GM13976 (cell line): Measurements from ENCODE around the gene MYO9A.
"Not testable (repeated sequence)": the region's sequence is repeated elsewhere in the genome, so short reads cannot be mapped to it uniquely, and the experiment has no call there.

ENCODE experiments used
- DNase-seq: peaks from one replicate; pipeline ENCODE4 v3.0.0; 2012; ENCODE audit warnings: low spot score
- in situ Hi-C: fragments of 300-500 bp; cut with MboI; formaldehyde crosslinking; loops from one replicate; pipeline ENCODE4 v1.12.0; 2022; ENCODE audit warnings: low sequenced_read_pairs, mixed read lengths, inconsistent platforms; ENCODE audit not compliant: unreplicated experiment
- TF ChIP-seq, protein P1 (sequence below): IDR thresholded peaks from 2 replicates; pipeline ENCODE4 v1.5.1; 2012; ENCODE audit warnings: borderline replicate concordance, mild to moderate bottlenecking; ENCODE audit not compliant: insufficient read depth; ENCODE audit errors: extremely low read depth, missing control alignments, control extremely low read depth

MYO9A gene

DNA sequence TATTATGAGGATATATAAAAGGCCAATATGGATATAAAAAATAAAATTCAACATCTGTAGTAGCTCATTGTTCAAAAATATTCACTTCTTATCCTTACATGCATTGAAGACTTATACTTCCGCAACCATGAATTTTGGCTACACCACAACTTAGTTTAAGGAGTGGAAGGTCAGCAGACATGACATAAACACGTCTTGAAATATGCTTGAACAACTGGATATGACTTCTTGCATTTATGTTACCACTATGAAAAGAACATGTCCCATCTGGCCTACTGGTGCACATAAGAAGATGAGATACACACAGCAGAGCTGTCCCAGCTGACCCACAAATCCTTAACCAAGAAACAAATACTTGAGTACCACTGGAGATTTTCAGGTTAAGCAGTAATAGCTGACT is 52.1 kb downstream of the MYO9A start:
- TF ChIP-seq, protein P1, sequence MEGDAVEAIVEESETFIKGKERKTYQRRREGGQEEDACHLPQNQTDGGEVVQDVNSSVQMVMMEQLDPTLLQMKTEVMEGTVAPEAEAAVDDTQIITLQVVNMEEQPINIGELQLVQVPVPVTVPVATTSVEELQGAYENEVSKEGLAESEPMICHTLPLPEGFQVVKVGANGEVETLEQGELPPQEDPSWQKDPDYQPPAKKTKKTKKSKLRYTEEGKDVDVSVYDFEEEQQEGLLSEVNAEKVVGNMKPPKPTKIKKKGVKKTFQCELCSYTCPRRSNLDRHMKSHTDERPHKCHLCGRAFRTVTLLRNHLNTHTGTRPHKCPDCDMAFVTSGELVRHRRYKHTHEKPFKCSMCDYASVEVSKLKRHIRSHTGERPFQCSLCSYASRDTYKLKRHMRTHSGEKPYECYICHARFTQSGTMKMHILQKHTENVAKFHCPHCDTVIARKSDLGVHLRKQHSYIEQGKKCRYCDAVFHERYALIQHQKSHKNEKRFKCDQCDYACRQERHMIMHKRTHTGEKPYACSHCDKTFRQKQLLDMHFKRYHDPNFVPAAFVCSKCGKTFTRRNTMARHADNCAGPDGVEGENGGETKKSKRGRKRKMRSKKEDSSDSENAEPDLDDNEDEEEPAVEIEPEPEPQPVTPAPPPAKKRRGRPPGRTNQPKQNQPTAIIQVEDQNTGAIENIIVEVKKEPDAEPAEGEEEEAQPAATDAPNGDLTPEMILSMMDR = no peak
- DNase-seq = no peak
- in situ Hi-C loops = no loop called here

DNA sequence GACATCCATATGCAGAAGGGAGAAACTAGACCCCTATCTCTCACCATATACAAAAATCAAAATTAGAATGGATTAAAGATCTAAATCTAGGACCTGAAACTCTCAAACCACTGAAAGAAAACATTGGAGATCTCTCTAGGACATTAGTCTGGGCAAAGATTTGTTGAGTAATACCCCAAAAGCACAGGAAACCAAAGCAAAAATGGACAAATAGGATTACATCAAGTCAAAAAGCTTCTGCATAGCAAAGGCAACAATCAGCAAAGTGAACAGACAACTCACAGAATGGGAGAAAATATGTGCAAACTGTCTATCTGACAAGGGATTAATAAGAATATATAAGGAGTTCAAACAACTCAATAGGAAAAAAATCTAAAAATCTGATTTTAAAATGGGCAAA is 54.8 kb downstream of the MYO9A start:
- in situ Hi-C loops = no loop called here
- TF ChIP-seq, protein P1 = no peak
- no peak for DNase-seq

DNA sequence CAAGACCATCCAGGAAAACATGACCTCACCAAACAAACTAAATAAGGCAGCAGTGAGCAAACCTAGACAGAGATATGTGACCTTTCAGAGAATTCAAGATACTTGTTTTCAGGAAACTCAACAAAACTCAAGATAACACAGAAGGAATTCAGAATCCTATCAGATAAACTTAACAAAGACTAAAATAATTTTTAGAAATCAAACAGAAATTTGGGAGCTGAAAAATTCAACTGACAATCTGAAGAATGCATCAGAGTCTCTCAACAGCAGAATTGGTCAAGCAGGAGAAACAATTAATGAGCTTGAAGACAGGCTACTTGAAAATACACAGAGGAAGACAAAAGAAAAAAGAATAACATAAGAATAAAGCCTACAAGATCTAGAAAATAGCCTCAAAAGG is 55.6 kb downstream of the MYO9A start:
- in situ Hi-C loops = no loop called here
- no peak for DNase-seq
- TF ChIP-seq, protein P1 = no peak

DNA sequence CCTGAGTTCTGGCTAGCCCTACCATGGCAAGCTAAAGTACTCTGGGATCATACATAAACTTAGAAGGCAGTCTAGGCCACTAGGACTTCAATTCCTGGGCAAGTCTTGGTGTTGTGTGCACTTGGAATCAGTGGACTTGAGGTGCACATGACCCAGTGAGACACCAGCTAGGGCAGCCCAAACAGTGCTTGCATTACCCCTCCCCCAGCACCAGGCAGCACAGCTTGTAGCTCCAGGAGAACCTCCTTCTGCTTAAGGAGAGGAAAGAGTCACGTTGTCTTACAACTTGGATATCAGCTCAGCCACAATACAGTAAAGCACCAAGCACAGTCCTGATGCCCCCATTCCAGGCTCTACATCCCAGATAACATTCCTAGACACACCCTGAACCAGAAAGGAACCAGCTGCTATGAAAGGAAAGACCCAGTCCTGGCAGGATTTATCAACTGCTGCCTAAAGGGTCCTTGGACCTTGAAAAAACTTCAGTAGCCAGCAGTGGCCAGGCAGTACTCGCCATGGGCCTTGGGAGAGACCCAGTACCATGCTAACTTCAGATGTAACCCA is 57.2 kb downstream of the MYO9A start:
- in situ Hi-C loops = no loop called here
- TF ChIP-seq, protein P1 = no peak

DNA sequence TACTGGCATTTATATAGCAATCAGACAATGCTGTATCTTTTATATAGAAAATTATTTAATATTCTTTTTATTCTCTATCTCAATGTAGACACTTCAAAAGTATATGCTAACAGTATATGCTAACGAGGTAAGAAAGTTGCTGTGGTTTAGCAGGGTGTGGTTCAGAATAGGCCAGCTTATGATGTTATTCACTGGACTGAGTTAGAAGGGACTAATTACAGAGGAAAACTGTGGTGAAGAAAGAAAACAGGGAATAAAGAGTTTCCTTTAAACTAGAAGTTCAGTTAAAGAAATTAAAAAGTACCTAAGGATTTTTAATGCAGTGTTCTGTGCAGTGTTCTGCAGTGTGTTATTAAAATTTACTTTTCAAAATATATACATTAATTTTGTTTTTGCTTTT is 59.4 kb downstream of the MYO9A start:
- TF ChIP-seq, protein P1 = no peak
- in situ Hi-C loops = no loop called here
- DNase-seq = no peak

More for the DNA sequence above, 57.2 kb downstream of the MYO9A start:
- DNase-seq = no peak

DNA sequence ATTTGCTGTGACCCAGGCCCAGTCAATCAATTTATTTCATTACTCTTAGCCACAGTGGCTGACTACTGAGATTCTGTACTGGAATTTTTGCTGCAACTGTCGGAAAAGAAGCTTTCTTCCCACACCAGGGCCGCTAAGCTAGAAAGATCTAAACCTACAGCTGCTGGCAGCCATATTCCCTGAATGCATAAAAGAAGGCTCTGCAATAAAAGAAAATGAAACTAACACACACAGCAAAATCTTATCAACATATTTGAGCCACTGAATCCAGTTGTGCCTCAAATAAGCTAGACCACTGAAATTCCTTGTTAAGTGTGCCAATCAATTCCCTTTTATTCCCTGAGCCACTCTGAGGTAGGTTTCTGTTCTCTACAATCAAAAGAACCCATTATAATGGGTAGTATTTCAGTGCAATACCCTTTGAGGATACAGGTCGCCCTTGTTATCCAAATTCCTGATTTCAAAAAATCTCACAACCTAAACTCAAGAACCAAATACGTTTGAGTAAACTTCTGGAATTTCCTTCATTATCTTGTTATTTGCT is 60.3 kb downstream of the MYO9A start:
- in situ Hi-C loops = no loop called here
- DNase-seq = no peak
- TF ChIP-seq, protein P1 = no peak

DNA sequence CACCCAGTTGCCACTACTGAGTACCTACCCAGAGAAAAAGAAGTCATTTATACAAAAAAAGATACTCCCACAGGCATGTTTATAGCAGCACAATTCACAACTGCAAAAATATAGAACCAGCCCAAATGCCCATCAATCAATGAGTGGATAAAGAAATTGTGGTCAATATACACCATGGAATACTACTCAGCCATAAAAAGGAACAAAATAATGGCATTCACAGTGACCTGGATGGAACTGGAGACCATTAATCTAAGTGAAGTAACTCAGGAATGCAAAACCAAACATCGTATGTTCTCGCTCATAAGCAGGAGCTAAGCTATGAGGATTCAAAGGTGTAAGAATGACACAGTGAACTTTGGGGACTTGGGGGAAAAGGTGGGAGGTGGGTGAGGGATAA is 61.7 kb downstream of the MYO9A start:
- DNase-seq, in situ Hi-C loops: not testable (repeated sequence)

DNA sequence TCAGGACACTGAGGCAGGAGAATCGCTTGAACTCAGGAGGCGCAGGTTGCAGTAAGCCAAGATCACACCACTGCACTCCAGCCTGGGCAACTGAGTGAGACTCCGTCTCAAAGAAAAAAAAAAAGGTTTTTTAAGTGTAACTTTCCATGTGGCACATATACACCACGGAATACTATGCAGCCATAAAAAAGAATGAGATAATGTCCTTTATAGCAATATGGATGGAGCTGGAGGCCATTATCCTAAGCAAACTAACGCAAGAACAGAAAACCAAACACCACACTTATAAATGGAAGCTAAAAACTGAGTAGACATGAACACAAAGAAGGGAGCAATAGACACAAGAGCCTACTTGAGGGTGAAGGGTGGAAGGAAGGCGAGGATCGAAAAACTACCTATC is 64.7 kb downstream of the MYO9A start:
- DNase-seq, in situ Hi-C loops: not testable (repeated sequence)
